OCI-LY3 (cell line): ENCODE data around the gene ZNF669.

ENCODE experiments used
- H2AFZ ChIP-seq: fragments of 200-600, 300-600 bp; shearing (Covaris generic); 2 replicates; pipeline ENCODE4 v1.6.0; 2014; ENCODE audit warnings: antibody characterized with exemption, low read depth, low read length
- H3K27ac ChIP-seq: fragments of 200-600, 300-600 bp; sonication (generic); 2 replicates; pipeline ENCODE4 v1.5.1; 2014; ENCODE audit warnings: mild to moderate bottlenecking, low read length, moderate library complexity, mixed read lengths
- H3K27me3 ChIP-seq: fragments of 200-600, 300-600 bp; sonication (generic); 2 replicates; pipeline ENCODE4 v1.6.1; 2014; ENCODE audit warnings: low read depth, low read length, mixed read lengths
- H3K36me3 ChIP-seq: fragments of 200-600, 300-600 bp; sonication (generic); replicated peaks from 2 replicates; pipeline ENCODE3; 2014; ENCODE audit warnings: low read depth, low read length, mixed read lengths
- H3K4me1 ChIP-seq: fragments of 300-600, 200-600 bp; sonication (generic); 2 replicates; pipeline ENCODE4 v1.6.1; 2014; ENCODE audit warnings: low read length, mixed read lengths
- H3K4me2 ChIP-seq: fragments of 200-600, 300-600 bp; sonication (generic); 2 replicates; pipeline ENCODE4 v1.6.1; 2014; ENCODE audit warnings: low read length, mixed read lengths
- H3K4me3 ChIP-seq: fragments of 300-600, 200-600 bp; sonication (generic); 2 replicates; pipeline ENCODE4 v1.5.1; 2014; ENCODE audit warnings: antibody characterized with exemption, mild to moderate bottlenecking, low read length, moderate library complexity
- H3K79me2 ChIP-seq: fragments of 300-600, 200-600 bp; shearing (Covaris generic); 2 replicates; pipeline ENCODE4 v1.6.1; 2014; ENCODE audit warnings: mild to moderate bottlenecking, low read length, mixed read lengths
- H3K9ac ChIP-seq: fragments of 300-600, 200-600 bp; shearing (Covaris generic); 2 replicates; pipeline ENCODE4 v1.6.0; 2014; ENCODE audit warnings: mild to moderate bottlenecking, low read length, moderate library complexity
- H3K9me3 ChIP-seq: fragments of 200-600, 300-600 bp; shearing (Covaris generic); 2 replicates; pipeline ENCODE4 v1.6.1; 2014; ENCODE audit warnings: low read length, mixed read lengths; ENCODE audit not compliant: insufficient read depth
- H4K20me1 ChIP-seq: fragments of 200-600, 300-600 bp; sonication (generic); 2 replicates; pipeline ENCODE4 v1.6.1; 2016; ENCODE audit warnings: low read length, mixed read lengths; ENCODE audit not compliant: insufficient read depth
- CTCF ChIP-seq: fragments of 200-600, 300-600 bp; sonication (generic); IDR thresholded peaks from 2 replicates; pipeline ENCODE4 v1.5.1; 2014; ENCODE audit warnings: antibody characterized with exemption, low read length, low read depth
- EZH2phosphoT487 ChIP-seq: fragments of 200-600 bp; shearing (Covaris generic); IDR thresholded peaks from 2 replicates; pipeline ENCODE4 v1.6.1; 2018; ENCODE audit warnings: antibody characterized with exemption, mixed run types, low read depth

The ZNF669 gene

GRCh38 chr1:247064304-247064703 lies 39.9 kb downstream of the ZNF669 start:
- Histone ChIP-seq H3K9me3 (peaks cover 19% of the 10 kb centered on the region), H4K20me1 (no peaks in the 10 kb centered on the region), H3K9ac (no peak overlapping the region), H3K4me1 (no peaks in the 10 kb centered on the region), H3K4me2 (no peak overlapping the region), H3K27me3 (no peaks in the 10 kb centered on the region), H3K36me3 (peaks cover 51% of the 10 kb centered on the region), H3K4me3 (no peak overlapping the region), H3K27ac (no peak overlapping the region), H3K79me2 (peaks cover 85% of the 10 kb centered on the region), H2AFZ (no peak overlapping the region)
- TF ChIP-seq CTCF (no peak), EZH2phosphoT487 (no peak)

GRCh38 chr1:247060771-247061170 lies 43.4 kb downstream of the ZNF669 start:
- TF ChIP-seq CTCF = no peak
- no peak for TF ChIP-seq EZH2phosphoT487
- Histone ChIP-seq H3K9ac (no peak overlapping the region), H4K20me1 (no peaks in the 10 kb centered on the region), H3K4me3 (no peak overlapping the region), H3K4me2 (no peak overlapping the region), H3K9me3 (peaks cover 36% of the 10 kb centered on the region), H3K27ac (no peak overlapping the region), H3K36me3 (peaks cover 61% of the 10 kb centered on the region), H3K79me2 (peaks cover 83% of the 10 kb centered on the region), H3K4me1 (no peaks in the 10 kb centered on the region), H3K27me3 (no peaks in the 10 kb centered on the region), H2AFZ (no peak overlapping the region)

GRCh38 chr1:247056071-247056470 lies 48.1 kb downstream of the ZNF669 start:
- Histone ChIP-seq H4K20me1 (no peaks in the 10 kb centered on the region), H3K9ac (no peak overlapping the region), H3K36me3 (peaks cover 69% of the 10 kb centered on the region), H3K79me2 (peaks cover 81% of the 10 kb centered on the region), H3K27ac (no peak overlapping the region), H3K4me1 (no peaks in the 10 kb centered on the region), H3K4me2 (no peak overlapping the region), H2AFZ (no peak overlapping the region), H3K4me3 (no peak overlapping the region), H3K9me3 (peaks cover 66% of the 10 kb centered on the region), H3K27me3 (no peaks in the 10 kb centered on the region)
- no peak for TF ChIP-seq CTCF
- TF ChIP-seq EZH2phosphoT487 = no peak

DNA sequence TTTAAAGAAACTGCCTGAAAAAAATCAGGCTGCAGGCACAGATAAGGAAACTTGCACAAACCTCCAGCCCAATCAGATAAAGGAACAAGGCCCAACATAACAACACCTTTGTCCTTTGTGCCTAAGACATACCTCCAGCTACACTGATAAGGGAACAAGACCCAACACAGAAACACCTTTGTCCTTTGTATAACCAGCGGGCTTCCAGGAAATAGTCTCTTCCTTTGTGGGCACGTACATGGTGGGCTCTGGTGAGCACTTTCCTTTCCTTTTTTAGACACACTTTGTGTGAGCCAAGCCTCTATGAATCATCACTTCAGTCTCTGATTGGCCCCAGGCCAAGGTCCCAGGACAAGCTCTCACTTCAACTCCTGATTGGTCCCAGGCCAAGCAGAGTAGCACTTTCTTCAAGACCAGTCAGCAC lies 49.2 kb downstream of the ZNF669 start:
- Histone ChIP-seq H2AFZ (no peak overlapping the region), H3K4me2 (no peak overlapping the region), H3K9ac (no peak overlapping the region), H3K4me3 (no peak overlapping the region), H4K20me1 (no peaks in the 10 kb centered on the region), H3K27me3 (no peaks in the 10 kb centered on the region), H3K36me3 (peaks cover 67% of the 10 kb centered on the region), H3K4me1 (no peaks in the 10 kb centered on the region), H3K27ac (no peak overlapping the region), H3K9me3 (peaks cover 69% of the 10 kb centered on the region), H3K79me2 (peaks cover 72% of the 10 kb centered on the region)
- TF ChIP-seq CTCF (no peak), EZH2phosphoT487 (no peak)
